SU-DHL-6 (cell line): ENCODE data around the gene MARK3.

Experiments used
- H2AFZ ChIP-seq: fragments of 200-600 bp; sonication (generic); 2 replicates; pipeline ENCODE4 v1.6.1; 2014; ENCODE audit warnings: low read depth, mild to moderate bottlenecking, moderate library complexity, mixed read lengths, antibody characterized with exemption, low read length; ENCODE audit not compliant: severe bottlenecking
- H3F3A ChIP-seq: fragments of 200-600 bp; shearing (Covaris generic); 2 replicates; pipeline ENCODE4 v1.6.0; 2016; ENCODE audit warnings: antibody characterized with exemption, mild to moderate bottlenecking; ENCODE audit not compliant: insufficient read depth
- H3K27ac ChIP-seq: fragments of 200-600 bp; sonication (generic); 2 replicates; pipeline ENCODE4 v1.5.1; 2016; ENCODE audit warnings: low read depth, mild to moderate bottlenecking, low read length, moderate library complexity, mixed read lengths
- H3K27me3 ChIP-seq: fragments of 200-600 bp; sonication (generic), shearing (Covaris generic); 2 replicates; pipeline ENCODE4 v1.6.0; 2014; ENCODE audit warnings: mild to moderate bottlenecking, low read length
- H3K36me3 ChIP-seq: fragments of 200-600 bp; sonication (generic); 2 replicates; pipeline ENCODE4 v1.6.1; 2014; ENCODE audit warnings: mild to moderate bottlenecking, low read length, mixed read lengths
- H3K4me2 ChIP-seq: fragments of 300-600, 200-600 bp; shearing (Covaris generic), sonication (generic); 2 replicates; pipeline ENCODE4 v1.6.0; 2014; ENCODE audit warnings: low read length, low read depth, mild to moderate bottlenecking; ENCODE audit not compliant: poor library complexity, severe bottlenecking
- H3K4me3 ChIP-seq: fragments of 200-600 bp; sonication (generic); 2 replicates; pipeline ENCODE4 v1.5.1; 2014; ENCODE audit warnings: antibody characterized with exemption, low read length, mild to moderate bottlenecking, mixed read lengths; ENCODE audit not compliant: insufficient read depth, poor library complexity, severe bottlenecking
- H3K79me2 ChIP-seq: fragments of 200-600 bp; sonication (generic); 2 replicates; pipeline ENCODE4 v1.6.1; 2014; ENCODE audit warnings: mild to moderate bottlenecking, low read length, moderate library complexity; ENCODE audit not compliant: insufficient read depth
- H3K9ac ChIP-seq: fragments of 200-600 bp; sonication (generic); 2 replicates; pipeline ENCODE4 v1.7.0; 2014; ENCODE audit warnings: mild to moderate bottlenecking, low read length
- H3K9me2 ChIP-seq: fragments of 200-600 bp; sonication (generic); replicated peaks from 2 replicates; pipeline ENCODE4 v1.6.1; 2014; ENCODE audit warnings: low read length; ENCODE audit not compliant: insufficient read depth
- H3K9me3 ChIP-seq: fragments of 200-600 bp; sonication (generic); 2 replicates; pipeline ENCODE4 v1.6.1; 2014; ENCODE audit warnings: low read length, mixed read lengths; ENCODE audit not compliant: insufficient read depth
- H4K20me1 ChIP-seq: fragments of 200-600 bp; sonication (generic); 2 replicates; pipeline ENCODE4 v1.6.1; 2014; ENCODE audit warnings: low read depth, mild to moderate bottlenecking, antibody characterized with exemption, low read length, moderate library complexity, mixed read lengths
- CTCF ChIP-seq: fragments of 200-600 bp; sonication (generic); IDR thresholded peaks from one replicate; pipeline ENCODE4 v1.5.1; 2017; ENCODE audit warnings: antibody characterized with exemption, mild to moderate bottlenecking, low read length, moderate library complexity; ENCODE audit not compliant: insufficient read depth, poor library complexity, severe bottlenecking
- EZH2phosphoT487 ChIP-seq: fragments of 200-600 bp; sonication (generic), shearing (Covaris generic); conservative IDR thresholded peaks from 2 replicates; pipeline ENCODE4 v1.6.1; 2018; ENCODE audit warnings: mild to moderate bottlenecking, antibody characterized with exemption, low read length, moderate library complexity, mixed read lengths

MARK3 gene

GRCh38 chr14:103512701-103513611 lies 127.7 kb downstream of the MARK3 start:
- Histone ChIP-seq H3K9ac (no peak overlapping the region), H4K20me1 (no peaks in the 10 kb centered on the region), H3K27ac (no peak overlapping the region)

GRCh38 chr14:103514596-103515421 lies 129.6 kb downstream of the MARK3 start:
- Histone ChIP-seq H3K9me2 (no peaks in the 10 kb centered on the region), H3F3A (no peaks in the 10 kb centered on the region), H3K9me3 (no peaks in the 10 kb centered on the region), H4K20me1 (no peaks in the 10 kb centered on the region), H3K27me3 (no peaks in the 10 kb centered on the region), H3K4me2 (no peak overlapping the region), H3K36me3 (no peaks in the 10 kb centered on the region), H3K9ac (no peak overlapping the region), H3K79me2 (no peaks in the 10 kb centered on the region), H3K4me3 (no peak overlapping the region), H2AFZ (no peak overlapping the region), H3K27ac (no peak overlapping the region)
- TF ChIP-seq EZH2phosphoT487 = no peak
- no peak for TF ChIP-seq CTCF

More at GRCh38 chr14:103512701-103513611, 127.7 kb downstream of the MARK3 start:
- H3K27me3 ChIP-seq = no peaks in the 10 kb centered on the region
- no peak overlapping the region for H2AFZ ChIP-seq
- H3F3A ChIP-seq = no peaks in the 10 kb centered on the region
- H3K9me3 ChIP-seq = no peaks in the 10 kb centered on the region
- H3K4me3 ChIP-seq = no peak overlapping the region
- no peak overlapping the region for H3K4me2 ChIP-seq
- H3K36me3 ChIP-seq = no peaks in the 10 kb centered on the region
- no peaks in the 10 kb centered on the region for H3K79me2 ChIP-seq
- TF ChIP-seq EZH2phosphoT487 (no peak), CTCF (no peak)
- H3K9me2 ChIP-seq = no peaks in the 10 kb centered on the region

GRCh38 chr14:103516426-103517173 lies 131.4 kb downstream of the MARK3 start:
- TF ChIP-seq CTCF (no peak), EZH2phosphoT487 (no peak)

More at GRCh38 chr14:103516426-103517173, 131.4 kb downstream of the MARK3 start:
- H3F3A ChIP-seq = 0 out of 2 replicates have a peak, but pooled peaks cover 8% of the 10 kb centered on the region
- no peaks in the 10 kb centered on the region for H4K20me1 ChIP-seq
- no peaks in the 10 kb centered on the region for H3K9me2 ChIP-seq
- H3K36me3 ChIP-seq = no peaks in the 10 kb centered on the region
- H2AFZ ChIP-seq = no peak overlapping the region
- no peaks in the 10 kb centered on the region for H3K9me3 ChIP-seq
- no peak overlapping the region for H3K4me3 ChIP-seq
- H3K9ac ChIP-seq = no peak overlapping the region
- no peaks in the 10 kb centered on the region for H3K79me2 ChIP-seq
- no peak overlapping the region for H3K27ac ChIP-seq
- H3K27me3 ChIP-seq = no peaks in the 10 kb centered on the region
- H3K4me2 ChIP-seq = no peak overlapping the region
